Stimulated activated CD4-positive, alpha-beta T cell treated with anti-CD3 and anti-CD28 coated beads, TNF-alpha, amount 100 ng/mL, for 1 hour (primary cell): ENCODE measurements around the gene POU2AF1.

Experiments used
- DNase-seq, 3 donors: peaks; one replicate each; pipeline ENCODE4 v3.0.0-alpha.2; 2020; ENCODE audit warnings: low read depth in 3 of 3, low spot score in 1 of 3

POU2AF1 gene

DNA sequence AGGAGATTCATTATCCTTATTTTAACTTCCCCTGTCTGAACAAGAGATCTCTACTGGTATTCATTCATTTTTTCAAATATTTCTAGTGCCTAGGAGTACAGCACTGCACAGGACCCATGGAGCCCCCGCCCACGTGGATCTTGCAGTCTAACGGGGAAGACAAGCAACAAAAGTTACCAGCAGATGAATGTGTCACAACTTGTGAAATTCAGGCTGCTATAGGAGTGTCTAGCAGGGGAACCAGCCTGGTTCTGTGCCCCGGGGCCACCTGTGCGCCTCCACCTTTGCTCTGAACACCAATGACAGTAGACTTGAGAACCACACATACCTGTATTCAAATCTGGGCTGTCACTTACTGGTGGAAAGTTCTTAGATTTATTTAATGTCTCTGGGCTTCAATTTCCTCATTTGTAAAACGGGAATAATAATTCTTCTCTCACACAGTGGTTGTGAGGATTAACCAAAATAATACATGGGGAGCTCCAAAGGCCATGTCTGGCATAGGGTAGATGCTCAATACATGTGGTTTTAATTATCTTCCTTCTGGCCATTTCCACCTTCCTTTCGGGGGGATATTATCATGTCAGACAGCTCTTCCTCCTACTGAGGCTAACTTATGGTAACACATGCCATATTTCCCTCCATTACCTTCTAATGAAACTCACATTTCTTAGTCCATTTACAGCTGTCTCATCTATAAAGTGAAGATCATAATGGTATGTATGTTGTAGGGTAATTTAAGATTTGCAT, 17.8 kb downstream of the POU2AF1 start:
- DNase-seq = no peak

GRCh38 chr11:111360150-111361043, 18.7 kb downstream of the POU2AF1 start:
- DNase-seq = no peak

- DNase-seq = no peak
These were observed 19.6 kb downstream of the POU2AF1 start for GRCh38 chr11:111359223-111360149.

GRCh38 chr11:111358038-111359001, 20.8 kb downstream of the POU2AF1 start:
- no peak for DNase-seq

DNA sequence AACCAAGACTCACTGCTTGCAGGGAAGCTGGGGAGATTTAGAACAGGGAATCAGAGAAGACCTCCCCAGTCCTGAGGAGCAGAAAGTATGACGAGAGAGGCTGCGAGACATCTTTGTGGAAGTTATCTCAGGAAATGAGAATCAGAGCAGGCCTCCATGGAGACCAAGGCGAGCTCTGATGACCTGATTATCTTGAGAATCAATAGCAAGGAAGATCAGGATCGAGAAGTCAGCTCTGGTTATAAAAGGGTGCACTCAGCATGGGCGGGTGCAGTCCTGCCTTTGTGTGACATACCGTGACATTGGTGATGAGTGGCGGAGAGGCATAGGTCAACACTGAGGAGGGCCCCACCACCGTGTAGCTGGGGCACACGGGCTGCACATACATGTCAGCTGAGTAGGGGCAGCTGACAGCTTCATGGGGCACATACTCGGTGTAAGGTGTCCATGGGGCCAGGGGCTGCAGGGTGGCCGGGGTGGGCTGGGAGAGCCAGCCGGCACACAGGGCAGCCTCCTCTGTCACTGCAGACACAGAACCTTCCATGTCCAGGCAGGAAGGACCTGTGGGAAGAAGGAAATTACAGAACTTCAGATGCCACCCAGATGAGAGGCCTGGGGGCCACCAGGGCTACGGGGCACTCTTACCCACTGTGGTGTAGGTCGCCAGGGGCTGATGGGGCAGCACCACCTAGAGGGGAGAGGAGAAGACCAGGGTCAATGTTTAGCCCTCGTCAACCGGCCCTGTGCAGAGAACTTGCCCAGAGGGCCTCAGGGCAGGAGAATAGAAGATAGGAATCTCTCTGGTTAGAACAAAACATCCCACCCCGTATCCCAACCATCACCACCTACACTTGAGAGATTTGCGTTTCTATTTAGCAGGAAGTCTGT, 21.7 kb downstream of the POU2AF1 start:
- DNase-seq = no peak

DNA sequence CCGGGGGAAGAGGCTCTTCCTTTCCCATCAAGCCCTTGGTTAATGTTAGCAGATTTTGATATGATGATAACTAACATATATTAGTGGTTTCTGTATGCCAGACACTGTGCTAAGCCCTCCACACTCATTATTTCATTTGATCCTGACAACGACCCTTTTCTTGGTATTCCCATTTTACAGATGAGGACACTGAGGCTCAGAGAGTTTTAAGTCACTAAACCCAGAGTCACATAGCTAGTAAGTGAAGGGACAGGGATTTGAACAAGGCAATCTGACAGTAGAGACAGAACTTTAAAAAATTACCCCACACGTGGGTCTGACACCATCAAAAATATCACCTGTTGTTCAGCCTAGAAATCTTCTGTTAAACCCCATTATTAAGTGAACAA, 22.4 kb downstream of the POU2AF1 start:
- DNase-seq = no peak

DNA sequence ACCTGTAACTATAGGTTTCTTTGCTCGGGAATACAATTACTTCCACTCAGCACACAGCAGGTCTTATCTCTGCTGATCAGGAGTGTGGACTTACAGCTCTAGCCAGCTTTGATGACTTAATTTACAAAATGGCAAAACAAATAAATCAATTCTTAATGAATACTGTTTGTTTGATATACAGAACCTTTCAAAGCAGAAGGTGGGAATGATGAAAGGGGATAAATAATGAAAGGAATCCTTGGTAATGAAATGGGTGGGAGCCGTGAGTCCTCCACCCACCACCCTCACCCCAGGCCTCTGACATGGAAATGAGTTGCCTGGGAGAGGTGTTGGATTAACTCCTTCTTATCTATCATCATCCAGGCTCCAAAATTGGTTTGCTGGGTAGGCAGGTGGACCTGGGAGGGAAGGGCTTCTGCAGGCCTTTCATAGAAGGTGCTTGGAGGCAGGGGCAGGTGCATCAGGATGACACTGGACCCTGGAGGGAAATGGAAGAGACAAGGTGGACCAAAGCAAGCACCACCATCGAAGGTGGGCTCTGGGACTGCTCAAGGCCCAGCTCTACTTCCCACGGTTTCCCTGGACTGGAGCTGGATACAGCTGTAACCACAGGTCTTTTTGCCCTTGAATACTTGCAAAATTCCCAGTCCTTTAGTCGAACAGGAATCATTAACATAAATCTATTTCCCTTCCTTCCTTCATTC, 23.0 kb downstream of the POU2AF1 start:
- no peak for DNase-seq

- no peak for DNase-seq
These were observed 24.0 kb downstream of the POU2AF1 start for GRCh38 chr11:111355101-111355500.

DNA sequence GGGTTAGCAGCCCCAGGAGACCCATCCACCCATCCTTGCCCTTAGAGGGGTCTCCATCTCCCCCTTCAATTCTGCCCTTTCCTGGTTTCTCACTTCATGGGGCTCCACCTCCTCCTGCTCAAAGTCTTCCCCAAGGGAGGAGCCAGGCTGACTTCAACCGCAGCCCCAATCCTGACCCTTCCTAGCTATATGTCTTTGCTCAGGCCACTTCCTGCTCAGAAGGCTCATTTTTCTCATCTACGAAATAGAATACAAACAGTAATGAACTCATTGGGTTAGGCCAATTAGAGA, 24.5 kb downstream of the POU2AF1 start:
- no peak for DNase-seq

- no peak for DNase-seq
These were observed 25.1 kb downstream of the POU2AF1 start for GRCh38 chr11:111353776-111354600.

DNA sequence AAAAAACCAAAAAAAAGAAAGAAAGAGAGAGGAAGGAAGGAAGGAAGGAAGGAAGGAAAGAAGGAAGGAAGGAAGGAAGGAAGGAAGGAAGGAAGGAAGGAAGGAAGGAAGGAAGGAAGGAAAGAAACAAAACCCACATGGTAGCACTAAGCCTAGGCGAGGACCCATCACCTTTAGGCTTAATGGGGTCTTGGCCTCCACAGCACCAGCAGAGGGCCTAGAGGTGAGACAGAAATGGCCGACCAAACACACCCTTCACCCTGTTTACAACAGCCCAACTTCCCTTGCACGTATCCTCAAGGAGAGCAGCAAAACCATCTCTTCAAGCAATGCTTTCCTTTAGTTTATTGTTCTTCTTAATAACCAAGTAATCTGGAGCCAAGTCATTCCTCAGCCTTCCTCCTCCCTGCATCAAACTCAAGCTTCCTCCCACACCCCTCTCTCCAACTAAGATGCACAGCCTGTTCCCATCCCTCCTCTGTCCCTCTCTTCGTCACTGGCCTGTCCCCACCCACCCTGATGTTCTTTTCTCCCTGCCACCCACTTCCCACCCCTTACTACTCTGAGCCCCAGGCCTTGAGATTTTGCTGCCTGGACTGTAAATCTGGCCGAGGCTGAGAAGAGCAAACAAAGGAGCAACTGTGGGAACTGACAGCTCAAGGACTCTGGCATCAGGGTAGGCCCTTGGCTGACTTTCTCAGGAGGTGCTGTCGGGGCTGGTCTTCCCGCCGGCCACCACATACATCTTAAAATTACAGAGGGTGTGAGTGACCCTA, 26.0 kb downstream of the POU2AF1 start:
- no peak for DNase-seq

- DNase-seq = no peak
These were observed 26.8 kb downstream of the POU2AF1 start for GRCh38 chr11:111352231-111352746.

GRCh38 chr11:111351374-111352055, 27.6 kb downstream of the POU2AF1 start:
- no peak for DNase-seq

DNA sequence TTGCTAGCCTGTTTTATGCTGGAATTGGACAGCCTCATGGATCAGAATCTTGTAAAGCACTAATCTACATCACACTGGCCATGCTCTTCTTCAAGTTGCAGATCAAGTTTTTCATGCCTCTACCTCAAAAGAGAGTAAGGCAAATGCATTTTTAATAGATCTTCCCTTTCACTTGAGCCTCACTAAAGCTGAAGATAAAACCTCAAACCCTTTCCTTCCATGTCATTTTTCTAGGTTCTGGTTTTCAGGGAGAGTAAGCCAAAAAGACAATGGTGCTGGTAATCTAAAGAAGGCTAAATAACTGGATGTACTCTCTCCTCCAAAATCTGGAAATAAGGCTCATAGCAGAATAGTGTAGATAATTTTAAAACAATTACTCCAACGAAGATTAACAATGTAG, 28.3 kb downstream of the POU2AF1 start:
- DNase-seq = no peak

GRCh38 chr11:111349191-111349695, 29.8 kb downstream of the POU2AF1 start:
- no peak for DNase-seq

DNA sequence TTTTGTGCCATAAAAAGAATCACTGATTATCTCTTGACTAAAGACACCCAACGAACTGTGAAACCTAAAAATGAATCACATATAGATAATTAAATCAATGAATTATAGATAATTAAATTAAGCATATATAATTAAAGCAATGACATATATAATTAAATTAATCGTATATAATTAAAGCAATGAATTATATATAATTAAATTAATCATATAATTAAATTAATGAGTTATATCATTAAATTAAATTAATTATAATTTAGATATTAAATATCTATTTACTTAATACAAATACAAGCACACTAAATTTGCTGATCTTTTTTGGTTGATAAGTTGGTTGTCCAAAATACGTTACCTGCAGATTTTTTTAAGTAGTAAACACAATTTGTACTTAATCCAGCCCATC, 30.9 kb downstream of the POU2AF1 start:
- DNase-seq = no peak
